Stimulated activated CD4-positive, alpha-beta T cell treated with anti-CD3 and anti-CD28 coated beads, Interleukin-1b, Interleukin-23, amount 100 ng/mL, for 4 hours (primary cell): ENCODE data around the gene KANSL1.
A peak's percentile ranks its signal among the peaks of the same experiment; 100 is the strongest.
"Not testable (repeated sequence)": the region's sequence is repeated elsewhere in the genome, so short reads cannot be mapped to it uniquely, and the experiment has no call there.

Experiments
- DNase-seq, 2 donors: peaks; one replicate each; pipeline ENCODE4 v3.0.0-alpha.2; 2020; ENCODE audit warnings: low read depth in 2 of 2

Gene KANSL1

GRCh38 chr17:46193151-46193625, at the start of gene KANSL1:
Gene KANSL1, minus strand, starts transcription at chr17:46193429. Its CDS starts 21,286 bp downstream, at chr17:46172143.
- DNase-seq, result peak; percentile 75 to 79

DNA sequence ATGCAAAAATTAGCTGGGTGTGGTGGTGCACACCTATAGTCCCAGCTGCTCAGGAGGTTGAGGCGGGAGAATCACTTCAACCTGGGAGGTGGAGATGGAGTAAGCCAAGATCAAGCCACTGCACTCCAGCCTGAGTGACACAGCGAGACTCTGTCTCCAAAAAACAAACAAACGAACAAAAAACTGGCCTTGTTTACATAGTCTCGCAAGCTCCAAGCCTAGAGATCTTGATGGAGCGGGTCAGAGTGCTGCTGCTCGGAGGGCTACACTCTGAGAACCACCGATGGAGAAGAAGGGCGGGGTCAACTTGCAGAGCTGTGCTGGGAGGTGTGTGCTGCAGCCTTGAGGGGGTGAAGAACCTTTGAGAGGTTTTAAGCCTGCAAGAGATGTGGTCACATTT, 38.1 kb upstream of the KANSL1 start:
- not testable (repeated sequence) for DNase-seq

DNA sequence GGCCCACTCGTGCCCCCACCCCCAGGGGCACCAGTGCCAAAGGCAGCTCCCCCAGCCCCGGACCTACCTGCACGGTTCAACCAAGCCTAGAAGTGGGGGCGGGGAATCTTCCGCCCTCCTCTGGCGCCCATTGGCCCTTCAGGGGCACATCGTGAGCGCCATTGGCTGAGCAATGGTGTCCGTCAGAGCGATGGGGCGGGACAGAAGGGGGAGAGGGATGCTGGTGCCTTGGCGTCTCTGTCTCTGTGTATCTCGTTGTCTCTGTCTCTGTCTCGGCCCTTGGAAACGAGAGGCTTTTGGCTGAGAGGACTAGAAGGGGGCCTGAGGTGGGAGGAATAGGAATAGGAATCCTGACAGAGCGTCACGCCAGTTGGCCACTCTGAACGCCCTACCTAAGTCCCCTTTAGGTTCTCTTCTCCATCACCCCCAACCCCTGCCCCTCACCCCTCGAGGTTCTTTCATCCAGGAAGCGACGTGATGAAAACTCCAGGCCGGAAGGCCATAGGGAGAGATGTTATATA, 32.1 kb upstream of the KANSL1 start:
- DNase-seq, result peak; percentile 86 to 88

GRCh38 chr17:46224864-46225263, 31.6 kb upstream of the KANSL1 start:
- DNase-seq, result not testable (repeated sequence)

DNA sequence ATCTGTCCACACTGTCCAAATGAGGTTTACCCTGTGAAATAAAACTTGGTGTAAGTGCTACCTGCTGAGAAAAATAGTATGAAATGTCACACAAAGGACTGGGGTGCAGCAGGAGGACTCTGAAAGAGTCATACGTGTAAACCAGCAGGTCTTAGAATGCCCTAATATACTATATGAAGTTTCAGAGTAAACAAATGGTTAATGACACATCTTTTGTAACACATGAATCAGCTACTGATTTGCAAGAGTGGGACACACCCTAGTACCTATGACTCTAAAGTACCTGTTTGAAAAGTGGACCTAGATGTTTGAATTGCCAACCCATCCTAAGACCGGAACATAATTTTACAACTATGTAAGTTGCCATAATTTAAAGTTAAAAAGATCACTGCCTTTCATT, 29.8 kb upstream of the KANSL1 start:
- DNase-seq, result not testable (repeated sequence)

GRCh38 chr17:46216682-46217081, 23.5 kb upstream of the KANSL1 start:
- DNase-seq, result no peak

GRCh38 chr17:46212634-46213435, 19.6 kb upstream of the KANSL1 start:
- DNase-seq, result peak in 1 of 2 donors; percentile 49

DNA sequence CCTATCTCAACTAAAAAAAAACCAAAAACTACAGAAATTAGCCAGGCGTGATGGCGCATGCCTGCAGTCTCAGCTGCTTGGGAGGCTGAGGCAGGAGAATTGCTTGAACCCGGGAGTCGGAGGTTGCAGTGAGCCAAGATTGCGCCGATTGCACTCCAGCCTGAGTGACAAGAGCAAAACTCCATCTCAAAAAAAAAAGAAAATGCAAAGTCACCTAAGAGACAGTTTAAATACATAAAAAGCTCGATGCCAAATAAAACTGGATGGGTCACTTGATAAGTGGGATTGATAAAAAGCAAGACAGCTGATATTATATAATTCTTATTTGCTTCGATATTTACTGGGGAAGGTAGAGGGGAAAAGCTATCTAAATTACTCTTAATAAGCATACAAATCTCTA, 15.8 kb upstream of the KANSL1 start:
- no peak for DNase-seq

- DNase-seq, result no peak
These were observed 12.7 kb upstream of the KANSL1 start for GRCh38 chr17:46205975-46206374.

GRCh38 chr17:46202424-46202823, 9.2 kb upstream of the KANSL1 start:
- no peak for DNase-seq

GRCh38 chr17:46201491-46201890, 8.3 kb upstream of the KANSL1 start:
- DNase-seq, result no peak

DNA sequence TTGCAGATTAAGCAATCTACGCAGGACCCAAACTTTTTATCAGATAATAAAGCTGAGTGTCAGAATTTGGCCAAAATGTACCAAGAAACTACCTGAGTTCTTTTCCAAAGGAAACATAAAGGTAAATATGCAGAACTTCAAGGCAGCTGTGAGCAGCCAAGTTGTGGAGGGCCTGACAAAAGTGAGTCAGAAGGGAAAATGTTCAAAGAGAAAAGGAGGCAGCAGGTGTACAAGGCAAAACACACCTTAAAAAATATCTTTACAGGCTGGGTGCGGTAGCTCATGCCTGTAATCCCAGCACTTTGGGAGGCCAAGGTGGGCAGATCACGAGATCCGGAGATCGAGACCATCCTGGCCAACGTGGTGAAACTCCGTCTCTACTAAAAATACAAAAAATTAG, 7.0 kb upstream of the KANSL1 start:
- no peak for DNase-seq

- no peak for DNase-seq
These were observed 6.2 kb upstream of the KANSL1 start for GRCh38 chr17:46199379-46199778.

GRCh38 chr17:46198233-46198632, 5.0 kb upstream of the KANSL1 start:
- DNase-seq, result no peak

DNA sequence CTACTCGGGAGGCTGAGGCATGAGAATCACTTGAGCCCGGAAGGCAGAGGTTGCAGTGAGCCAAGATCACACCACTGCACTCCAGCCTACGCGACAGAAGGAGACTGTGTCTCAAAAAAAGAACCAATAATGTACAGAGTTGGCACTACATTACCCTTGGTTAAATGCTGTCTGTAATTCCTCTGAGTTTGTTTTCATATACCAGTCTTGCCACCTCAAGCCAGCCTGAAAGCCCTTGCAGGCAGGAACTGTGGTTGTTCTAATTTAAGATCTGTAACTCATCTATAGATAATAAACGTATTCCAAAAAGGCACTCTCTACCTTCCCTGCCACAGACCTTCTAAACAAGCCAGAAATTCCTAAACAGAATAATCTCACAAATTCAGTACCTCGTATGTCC, 4.3 kb upstream of the KANSL1 start:
- no peak for DNase-seq

- no peak for DNase-seq
These were observed 2.9 kb upstream of the KANSL1 start for GRCh38 chr17:46195939-46196716.

DNA sequence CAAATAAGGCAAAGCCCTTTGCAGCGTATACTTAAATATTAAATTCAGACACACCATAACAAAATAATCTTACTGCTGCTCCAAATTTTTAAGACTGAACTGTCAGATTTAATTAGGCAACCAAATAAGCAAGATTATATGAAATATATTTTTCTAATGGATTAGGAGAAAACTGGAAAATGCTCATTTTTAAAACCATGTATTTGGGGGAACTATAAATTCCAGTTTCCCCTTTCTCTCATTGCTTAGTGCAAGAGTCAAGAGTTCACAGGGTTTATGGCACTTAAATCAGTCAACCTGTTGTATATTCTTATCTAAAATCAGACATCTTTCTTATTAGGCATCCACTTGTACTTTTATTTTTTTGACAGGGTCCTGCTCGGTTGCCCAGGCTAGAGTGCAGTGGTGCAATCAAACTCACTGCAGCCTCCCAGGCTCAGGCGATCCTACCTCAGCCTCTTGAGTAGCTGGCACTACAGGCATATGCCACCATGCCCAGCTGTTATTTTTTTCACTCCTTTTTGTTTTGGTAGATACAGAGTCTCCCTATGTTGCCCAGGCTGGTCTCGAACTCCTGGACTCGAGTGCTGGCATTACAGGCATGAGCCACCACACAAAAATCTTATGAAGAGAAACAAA, 2.1 kb upstream of the KANSL1 start:
- no peak for DNase-seq

DNA sequence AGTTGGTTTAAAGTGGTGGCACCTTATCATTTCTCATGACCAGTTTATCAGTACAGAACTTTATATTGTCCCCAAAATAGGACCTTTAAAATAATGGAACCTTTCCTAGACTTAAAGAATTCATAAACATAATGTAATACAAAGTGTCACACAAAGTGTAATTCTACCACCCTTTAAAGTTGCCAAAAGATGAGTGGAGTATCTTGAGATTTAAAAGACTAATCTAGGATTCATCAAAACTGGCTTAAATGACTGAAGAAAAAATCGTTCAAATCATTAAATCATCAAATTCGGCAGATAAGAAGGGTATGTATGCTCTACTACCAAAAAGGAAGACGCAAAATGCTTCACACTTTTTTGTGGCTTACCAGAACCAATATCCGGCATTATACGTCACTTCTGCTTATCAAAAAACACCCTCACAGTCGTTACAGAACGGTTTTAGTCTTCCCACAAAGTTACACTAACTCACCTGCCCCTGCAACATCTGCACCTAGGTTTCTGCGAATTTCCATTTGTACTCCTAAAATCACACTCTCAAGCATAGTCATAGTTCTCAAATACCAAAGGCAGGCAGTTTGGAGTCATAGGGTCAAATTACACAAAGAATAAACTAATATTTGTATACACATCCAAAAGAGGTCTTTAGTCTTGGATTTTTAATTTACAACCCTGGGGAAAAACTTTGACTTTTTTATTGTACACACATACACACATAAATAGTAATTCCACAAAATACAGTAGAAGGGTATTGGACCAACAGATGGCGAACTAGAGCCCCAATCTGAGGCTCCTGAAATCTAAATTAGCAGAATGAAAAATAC, 1.4 kb upstream of the KANSL1 start:
- peak in 1 of 2 donors; percentile 50 for DNase-seq

- DNase-seq, result peak; percentile 78 to 92
These were observed 580 bp upstream of the KANSL1 start for GRCh38 chr17:46193626-46194392.

DNA sequence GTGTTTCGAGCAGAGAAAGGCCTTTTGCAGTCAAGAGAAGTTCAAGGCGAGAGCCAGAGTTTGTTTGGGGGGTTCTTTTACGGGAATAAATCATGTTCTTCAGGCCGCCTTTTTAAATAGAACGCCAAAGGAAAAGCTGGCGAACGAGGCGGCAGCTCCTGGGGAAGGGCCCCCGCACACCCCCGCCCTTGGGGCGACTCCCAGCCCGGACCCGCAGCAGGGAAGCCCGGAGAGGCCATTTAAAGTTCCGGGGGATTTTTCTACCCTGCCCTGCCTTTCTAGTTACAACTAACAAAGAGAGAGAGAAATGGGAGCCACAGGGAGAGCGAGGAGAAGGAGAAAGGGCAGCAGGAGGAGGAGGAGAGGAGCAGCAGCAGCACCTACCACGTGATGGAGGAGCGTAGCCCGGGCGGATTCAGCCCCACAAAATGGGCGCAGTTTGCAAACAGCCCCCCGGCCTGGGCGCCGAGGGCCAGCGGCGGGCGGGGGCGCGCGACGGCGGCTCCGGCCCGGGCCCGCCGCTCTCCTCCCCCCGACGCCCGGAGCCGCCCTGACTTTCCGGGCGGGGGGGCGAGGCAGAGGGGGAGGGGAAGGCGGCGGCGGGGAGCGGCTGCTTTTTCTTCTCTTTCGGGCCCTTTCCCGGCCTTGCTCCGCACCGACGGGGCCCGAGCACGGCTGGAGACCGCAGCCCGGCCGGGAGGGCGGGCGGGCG, 634 bp downstream of the KANSL1 start:
- DNase-seq, result peak; percentile 21 to 55
